Measurements from ENCODE around the gene VPS54. TPM values are rescaled to one million over a fixed set of nuclear protein-coding genes. Genes with fewer than 3 reads are reported as not detected.
A peak's percentile ranks its signal among the peaks of the same experiment; 100 is the strongest.

VPS54 gene
- total RNA-seq, 1 experiment from 2014 or later, result 14.6 TPM

DNA sequence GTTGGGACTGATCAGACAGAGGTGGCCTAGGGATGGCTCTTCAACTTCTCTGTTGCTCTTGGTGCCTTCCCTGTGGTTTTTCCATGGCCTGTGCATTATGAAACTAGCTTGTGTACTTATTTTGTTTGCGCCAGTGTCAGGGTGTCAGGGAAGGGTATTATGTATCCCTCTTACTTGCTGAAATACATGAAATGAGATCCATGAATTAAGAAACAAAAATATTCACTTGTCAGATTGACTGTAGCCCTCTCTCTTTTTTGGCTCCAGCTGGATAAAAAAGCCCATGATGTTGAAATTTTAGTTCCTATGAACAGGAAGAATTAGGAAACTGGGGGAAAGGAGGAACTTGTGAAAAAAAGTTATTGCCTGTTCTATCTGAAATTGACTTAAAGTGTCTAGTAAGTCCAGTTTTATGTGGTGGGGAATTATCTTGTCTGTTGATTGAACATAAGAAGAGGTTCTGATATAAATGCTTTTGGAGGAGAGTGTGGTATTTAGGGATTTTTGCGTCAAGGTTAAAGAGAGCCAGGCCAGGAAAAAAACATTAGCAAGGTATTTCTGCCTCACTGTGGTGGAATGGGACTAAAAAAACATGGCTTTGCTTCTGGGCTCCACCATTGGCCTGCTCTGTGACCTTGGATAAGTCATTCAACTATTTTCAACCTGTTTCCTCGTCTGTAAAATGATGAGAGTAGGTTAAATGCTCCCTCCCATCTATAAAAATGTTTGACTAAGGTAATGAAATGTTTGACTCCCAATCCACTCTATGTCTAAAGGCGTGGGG is 165.5 kb downstream of the VPS54 start:
- Mint-ChIP-seq H3K9me3 (no peaks in the 10 kb centered on the region), H3K27ac (peak overlapping the region; percentile 93), H3K4me1 (peaks cover 83% of the 10 kb centered on the region), H3K36me3 (peaks cover 49% of the 10 kb centered on the region), H3K27me3 (ENCODE audit: low read depth) (no peaks in the 10 kb centered on the region), H3K4me3 (peak overlapping the region; percentile 53)
- no peak for TF ChIP-seq SMAD3 (CRISPR knock-in tag; IDR thresholded peaks at IDR 0.05; ENCODE audit: borderline replicate concordance)
- POLR2A ChIA-PET, result interaction anchor here (0.5 to 1.8 kb wide), 3 partner anchors 8 to 14 kb away, joined by 3 to 5 read pairs (median 3); partner anchors contain the start of gene UGP2
- ATAC-seq, result peak; percentile 15; the same call in 1 of the 2 replicates
- no peak for DNase-seq (ENCODE audit: low spot score)
- CTCF ChIA-PET, result interaction anchor here (1.2 to 1.6 kb wide), 2 partner anchors 8 to 155 kb away, joined by 4 read pairs; no protein-coding TSS in a partner anchor

DNA sequence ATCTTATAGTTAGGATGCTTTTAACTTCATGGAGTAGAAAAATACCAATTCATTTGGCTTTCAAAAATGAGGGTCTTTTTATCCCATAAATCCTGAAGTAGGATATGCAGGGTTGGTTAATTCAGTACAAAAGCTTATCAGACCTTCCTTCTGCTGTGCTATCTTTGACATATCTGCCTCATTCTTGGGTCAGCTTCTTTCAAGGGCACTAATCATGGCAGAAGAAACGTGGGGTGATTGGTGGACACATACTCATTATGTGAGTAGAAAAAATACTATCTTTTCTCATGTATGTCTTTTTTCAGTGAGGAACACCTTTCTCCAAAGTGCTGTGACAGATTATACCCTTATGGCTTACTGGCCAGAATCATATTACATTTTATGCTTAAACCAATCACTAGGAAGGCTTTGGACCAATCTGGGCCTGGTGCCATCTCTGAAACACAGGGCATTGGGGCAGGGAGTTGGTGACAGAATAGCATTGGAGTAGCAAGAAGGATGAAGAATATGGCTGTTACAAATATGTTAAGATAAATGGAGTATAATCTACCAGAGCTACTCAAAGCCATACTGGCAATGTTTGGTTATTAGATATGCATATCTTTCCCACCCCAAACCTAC is 167.4 kb downstream of the VPS54 start:
- Mint-ChIP-seq H3K36me3 (peaks cover 32% of the 10 kb centered on the region), H3K4me3 (peak overlapping the region; percentile 53), H3K9me3 (no peaks in the 10 kb centered on the region), H3K27ac (peak overlapping the region; percentile 93), H3K27me3 (ENCODE audit: low read depth) (no peaks in the 10 kb centered on the region), H3K4me1 (peaks cover 96% of the 10 kb centered on the region)
- DNase-seq (ENCODE audit: low spot score), result no peak
- no peak for TF ChIP-seq FOXP1 (CRISPR knock-in tag; IDR thresholded peaks at IDR 0.05; ENCODE audit: borderline replicate concordance)
- no peak for TF ChIP-seq SMAD4 (CRISPR knock-in tag; IDR thresholded peaks at IDR 0.05)
- TF ChIP-seq, protein P1, sequence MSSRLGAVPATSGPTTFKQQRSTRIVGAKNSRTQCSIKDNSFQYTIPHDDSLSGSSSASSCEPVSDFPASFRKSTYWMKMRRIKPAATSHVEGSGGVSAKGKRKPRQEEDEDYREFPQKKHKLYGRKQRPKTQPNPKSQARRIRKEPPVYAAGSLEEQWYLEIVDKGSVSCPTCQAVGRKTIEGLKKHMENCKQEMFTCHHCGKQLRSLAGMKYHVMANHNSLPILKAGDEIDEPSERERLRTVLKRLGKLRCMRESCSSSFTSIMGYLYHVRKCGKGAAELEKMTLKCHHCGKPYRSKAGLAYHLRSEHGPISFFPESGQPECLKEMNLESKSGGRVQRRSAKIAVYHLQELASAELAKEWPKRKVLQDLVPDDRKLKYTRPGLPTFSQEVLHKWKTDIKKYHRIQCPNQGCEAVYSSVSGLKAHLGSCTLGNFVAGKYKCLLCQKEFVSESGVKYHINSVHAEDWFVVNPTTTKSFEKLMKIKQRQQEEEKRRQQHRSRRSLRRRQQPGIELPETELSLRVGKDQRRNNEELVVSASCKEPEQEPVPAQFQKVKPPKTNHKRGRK (CRISPR knock-in tag; IDR thresholded peaks at IDR 0.05; ENCODE audit: borderline replicate concordance), result no peak
- no peak for TF ChIP-seq ZNF396 (CRISPR knock-in tag; IDR thresholded peaks at IDR 0.05; ENCODE audit: borderline replicate concordance)
- TF ChIP-seq, protein P2, sequence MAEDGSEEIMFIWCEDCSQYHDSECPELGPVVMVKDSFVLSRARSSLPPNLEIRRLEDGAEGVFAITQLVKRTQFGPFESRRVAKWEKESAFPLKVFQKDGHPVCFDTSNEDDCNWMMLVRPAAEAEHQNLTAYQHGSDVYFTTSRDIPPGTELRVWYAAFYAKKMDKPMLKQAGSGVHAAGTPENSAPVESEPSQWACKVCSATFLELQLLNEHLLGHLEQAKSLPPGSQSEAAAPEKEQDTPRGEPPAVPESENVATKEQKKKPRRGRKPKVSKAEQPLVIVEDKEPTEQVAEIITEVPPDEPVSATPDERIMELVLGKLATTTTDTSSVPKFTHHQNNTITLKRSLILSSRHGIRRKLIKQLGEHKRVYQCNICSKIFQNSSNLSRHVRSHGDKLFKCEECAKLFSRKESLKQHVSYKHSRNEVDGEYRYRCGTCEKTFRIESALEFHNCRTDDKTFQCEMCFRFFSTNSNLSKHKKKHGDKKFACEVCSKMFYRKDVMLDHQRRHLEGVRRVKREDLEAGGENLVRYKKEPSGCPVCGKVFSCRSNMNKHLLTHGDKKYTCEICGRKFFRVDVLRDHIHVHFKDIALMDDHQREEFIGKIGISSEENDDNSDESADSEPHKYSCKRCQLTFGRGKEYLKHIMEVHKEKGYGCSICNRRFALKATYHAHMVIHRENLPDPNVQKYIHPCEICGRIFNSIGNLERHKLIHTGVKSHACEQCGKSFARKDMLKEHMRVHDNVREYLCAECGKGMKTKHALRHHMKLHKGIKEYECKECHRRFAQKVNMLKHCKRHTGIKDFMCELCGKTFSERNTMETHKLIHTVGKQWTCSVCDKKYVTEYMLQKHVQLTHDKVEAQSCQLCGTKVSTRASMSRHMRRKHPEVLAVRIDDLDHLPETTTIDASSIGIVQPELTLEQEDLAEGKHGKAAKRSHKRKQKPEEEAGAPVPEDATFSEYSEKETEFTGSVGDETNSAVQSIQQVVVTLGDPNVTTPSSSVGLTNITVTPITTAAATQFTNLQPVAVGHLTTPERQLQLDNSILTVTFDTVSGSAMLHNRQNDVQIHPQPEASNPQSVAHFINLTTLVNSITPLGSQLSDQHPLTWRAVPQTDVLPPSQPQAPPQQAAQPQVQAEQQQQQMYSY (CRISPR knock-in tag; IDR thresholded peaks at IDR 0.05), result no peak
- no peak for TF ChIP-seq NR1H2 (CRISPR knock-in tag; IDR thresholded peaks at IDR 0.05)
- TF ChIP-seq, protein P3, sequence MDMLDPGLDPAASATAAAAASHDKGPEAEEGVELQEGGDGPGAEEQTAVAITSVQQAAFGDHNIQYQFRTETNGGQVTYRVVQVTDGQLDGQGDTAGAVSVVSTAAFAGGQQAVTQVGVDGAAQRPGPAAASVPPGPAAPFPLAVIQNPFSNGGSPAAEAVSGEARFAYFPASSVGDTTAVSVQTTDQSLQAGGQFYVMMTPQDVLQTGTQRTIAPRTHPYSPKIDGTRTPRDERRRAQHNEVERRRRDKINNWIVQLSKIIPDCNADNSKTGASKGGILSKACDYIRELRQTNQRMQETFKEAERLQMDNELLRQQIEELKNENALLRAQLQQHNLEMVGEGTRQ (CRISPR knock-in tag; IDR thresholded peaks at IDR 0.05), result no peak
- TF ChIP-seq RORB (CRISPR knock-in tag; IDR thresholded peaks at IDR 0.05), result no peak
- TF ChIP-seq ELF4 (CRISPR knock-in tag; IDR thresholded peaks at IDR 0.05; ENCODE audit: low read depth), result no peak
- TF ChIP-seq CREM (CRISPR knock-in tag; IDR thresholded peaks at IDR 0.05), result no peak
- no peak for TF ChIP-seq ZNF317 (CRISPR knock-in tag; IDR thresholded peaks at IDR 0.05; ENCODE audit: borderline replicate concordance, low read depth)
- ChIA-PET CTCF (no interaction called here), POLR2A (no interaction called here)
- ATAC-seq, result no peak

DNA sequence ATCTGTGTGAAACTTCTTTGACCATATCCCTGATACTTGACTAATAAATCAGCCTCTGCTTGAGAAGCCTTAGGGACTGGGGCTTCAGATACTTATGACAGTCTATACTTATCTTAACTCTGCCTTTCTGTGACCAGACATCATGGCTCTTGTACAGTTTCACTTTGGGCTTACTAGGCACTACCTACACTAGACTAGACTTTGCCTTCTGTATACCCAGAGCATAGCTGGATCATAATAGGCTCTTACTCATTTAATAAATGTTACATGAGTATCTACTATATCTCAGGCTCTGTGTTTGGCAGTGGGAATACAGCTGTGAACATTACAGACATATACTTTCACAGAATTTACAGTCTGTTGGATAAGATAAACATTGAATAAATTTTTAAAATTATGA is 168.6 kb downstream of the VPS54 start:
- H3K4me3 Mint-ChIP-seq, result peak overlapping the region; percentile 53
- POLR2A ChIA-PET, result interaction anchor here (0.8 to 2.5 kb wide), 2 partner anchors 10 to 150 kb away, joined by 4 to 32 read pairs; partner anchors contain the start of gene UGP2
- ATAC-seq, result no peak

More for the DNA sequence above, 168.6 kb downstream of the VPS54 start:
- no peak for DNase-seq (ENCODE audit: low spot score)
- TF ChIP-seq, protein P4, sequence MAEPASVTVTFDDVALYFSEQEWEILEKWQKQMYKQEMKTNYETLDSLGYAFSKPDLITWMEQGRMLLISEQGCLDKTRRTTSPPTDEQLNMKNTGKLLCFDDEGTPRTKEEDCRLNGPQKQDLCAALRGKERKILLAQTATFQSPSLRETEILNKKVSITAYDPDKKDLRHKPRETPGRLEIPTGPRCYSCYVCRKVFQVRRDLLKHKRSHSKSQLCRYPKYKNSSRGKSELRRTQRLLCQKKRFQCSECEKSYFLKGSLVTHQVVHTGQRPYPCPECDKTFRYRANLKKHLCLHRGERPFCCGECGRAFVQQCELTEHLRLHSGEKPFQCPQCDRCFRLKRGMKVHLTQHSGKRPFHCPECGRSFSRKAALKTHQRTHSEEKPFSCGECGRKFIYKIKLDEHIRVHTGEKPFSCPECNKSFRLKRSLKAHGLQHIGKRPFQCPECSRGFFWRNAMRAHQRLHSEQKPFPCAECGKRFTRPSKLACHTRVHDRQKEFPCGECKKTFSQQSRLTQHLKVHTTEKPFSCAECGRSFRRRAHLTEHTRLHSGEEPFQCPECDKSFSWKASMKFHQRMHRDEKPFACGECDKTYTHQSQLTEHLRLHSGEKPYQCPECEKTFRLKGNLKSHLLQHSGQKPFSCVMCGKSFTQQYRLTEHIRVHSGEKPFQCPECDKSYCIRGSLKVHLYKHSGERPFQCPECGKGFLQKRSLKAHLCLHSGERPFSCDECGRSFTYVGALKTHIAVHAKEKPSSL (CRISPR knock-in tag; conservative IDR thresholded peaks at IDR 0.05), result no peak
- TF ChIP-seq ZNF396 (CRISPR knock-in tag; IDR thresholded peaks at IDR 0.05; ENCODE audit: borderline replicate concordance) (no peak), MXD4 (CRISPR knock-in tag; IDR thresholded peaks at IDR 0.05; ENCODE audit: borderline replicate concordance) (no peak), ETV6 (CRISPR knock-in tag; IDR thresholded peaks at IDR 0.05) (no peak), ATF1 (CRISPR knock-in tag; IDR thresholded peaks at IDR 0.05) (no peak), ELF4 (CRISPR knock-in tag; IDR thresholded peaks at IDR 0.05; ENCODE audit: low read depth) (no peak)
- TF ChIP-seq, protein P5, sequence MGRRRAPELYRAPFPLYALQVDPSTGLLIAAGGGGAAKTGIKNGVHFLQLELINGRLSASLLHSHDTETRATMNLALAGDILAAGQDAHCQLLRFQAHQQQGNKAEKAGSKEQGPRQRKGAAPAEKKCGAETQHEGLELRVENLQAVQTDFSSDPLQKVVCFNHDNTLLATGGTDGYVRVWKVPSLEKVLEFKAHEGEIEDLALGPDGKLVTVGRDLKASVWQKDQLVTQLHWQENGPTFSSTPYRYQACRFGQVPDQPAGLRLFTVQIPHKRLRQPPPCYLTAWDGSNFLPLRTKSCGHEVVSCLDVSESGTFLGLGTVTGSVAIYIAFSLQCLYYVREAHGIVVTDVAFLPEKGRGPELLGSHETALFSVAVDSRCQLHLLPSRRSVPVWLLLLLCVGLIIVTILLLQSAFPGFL (CRISPR knock-in tag; IDR thresholded peaks at IDR 0.05; ENCODE audit: borderline replicate concordance), result no peak
- TF ChIP-seq, protein P6, sequence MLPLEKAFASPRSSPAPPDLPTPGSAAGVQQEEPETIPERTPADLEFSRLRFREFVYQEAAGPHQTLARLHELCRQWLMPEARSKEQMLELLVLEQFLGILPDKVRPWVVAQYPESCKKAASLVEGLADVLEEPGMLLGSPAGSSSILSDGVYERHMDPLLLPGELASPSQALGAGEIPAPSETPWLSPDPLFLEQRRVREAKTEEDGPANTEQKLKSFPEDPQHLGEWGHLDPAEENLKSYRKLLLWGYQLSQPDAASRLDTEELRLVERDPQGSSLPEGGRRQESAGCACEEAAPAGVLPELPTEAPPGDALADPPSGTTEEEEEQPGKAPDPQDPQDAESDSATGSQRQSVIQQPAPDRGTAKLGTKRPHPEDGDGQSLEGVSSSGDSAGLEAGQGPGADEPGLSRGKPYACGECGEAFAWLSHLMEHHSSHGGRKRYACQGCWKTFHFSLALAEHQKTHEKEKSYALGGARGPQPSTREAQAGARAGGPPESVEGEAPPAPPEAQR (CRISPR knock-in tag; IDR thresholded peaks at IDR 0.05), result no peak
- peaks cover 97% of the 10 kb centered on the region for H3K4me1 Mint-ChIP-seq
- CTCF ChIA-PET, result interaction anchor here (0.6 to 1.2 kb wide), 2 partner anchors 9 to 89 kb away, joined by 3 read pairs; partner anchors contain the start of gene UGP2
- H3K27me3 Mint-ChIP-seq (ENCODE audit: low read depth), result no peaks in the 10 kb centered on the region
- peaks cover 25% of the 10 kb centered on the region for H3K36me3 Mint-ChIP-seq
- no peaks in the 10 kb centered on the region for H3K9me3 Mint-ChIP-seq
- peak overlapping the region; percentile 93; the same call in 1 of the 2 replicates for H3K27ac Mint-ChIP-seq

Measured in WTC11 (cell line).